Neural cell (in vitro differentiated cells): ENCODE results near the gene SHOX. TPM values are rescaled to one million over a fixed set of nuclear protein-coding genes. Genes with fewer than 3 reads are reported as not detected.

ENCODE experiments used
- H2AFZ ChIP-seq: fragments of 200-600, 300-800 bp; sonication (generic), shearing (Covaris generic); 2 replicates; pipeline ENCODE4 v1.6.0; 2014; ENCODE audit warnings: low read depth, mild to moderate bottlenecking, antibody characterized with exemption, low read length, moderate library complexity
- H3F3A ChIP-seq: fragments of 200-600 bp; shearing (Covaris generic); 2 replicates; pipeline ENCODE4 v1.6.1; 2016; ENCODE audit warnings: mild to moderate bottlenecking, moderate library complexity, mixed read lengths, antibody characterized with exemption, low read length; ENCODE audit not compliant: insufficient read depth, poor library complexity, severe bottlenecking
- H3K27ac ChIP-seq: fragments of 200-600, 300-800 bp; sonication (generic), shearing (Covaris generic); 2 replicates; pipeline ENCODE4 v1.5.1; 2014; ENCODE audit warnings: mild to moderate bottlenecking, low read length, moderate library complexity
- H3K27me3 ChIP-seq: fragments of 300-800, 200-600 bp; sonication (generic), shearing (Covaris generic); 2 replicates; pipeline ENCODE4 v1.6.0; 2014; ENCODE audit warnings: mild to moderate bottlenecking, low read depth, low read length, moderate library complexity; ENCODE audit not compliant: insufficient read depth
- H3K36me3 ChIP-seq: fragments of 300-800, 200-600 bp; sonication (generic), shearing (Covaris generic); 2 replicates; pipeline ENCODE4 v1.5.1; 2014; ENCODE audit warnings: mild to moderate bottlenecking, antibody characterized with exemption, low read length, moderate library complexity; ENCODE audit not compliant: insufficient read depth
- H3K4me2 ChIP-seq: fragments of 300-800, 200-600 bp; sonication (generic), shearing (Covaris generic); 2 replicates; pipeline ENCODE4 v1.6.0; 2014; ENCODE audit warnings: mild to moderate bottlenecking, low read length
- H3K4me3 ChIP-seq: fragments of 300-800, 200-600 bp; sonication (generic), shearing (Covaris generic); 2 replicates; pipeline ENCODE4 v1.5.1; 2014; ENCODE audit warnings: mild to moderate bottlenecking, low read length, moderate library complexity
- H3K79me2 ChIP-seq: fragments of 200-600 bp; shearing (Covaris generic); replicated peaks from 2 replicates; pipeline ENCODE4 v1.6.0; 2014; ENCODE audit warnings: mild to moderate bottlenecking, low read length, moderate library complexity; ENCODE audit not compliant: insufficient read depth
- H3K9ac ChIP-seq: fragments of 300-800, 200-600 bp; sonication (generic), shearing (Covaris generic); 2 replicates; pipeline ENCODE4 v1.6.1; 2016; ENCODE audit warnings: mild to moderate bottlenecking, low read length, mixed read lengths
- H3K9me2 ChIP-seq: fragments of 200-600 bp; shearing (Covaris generic); 2 replicates; pipeline ENCODE4 v1.6.1; 2016; ENCODE audit warnings: mild to moderate bottlenecking, low read length, mixed read lengths; ENCODE audit not compliant: insufficient read depth
- H3K9me3 ChIP-seq: fragments of 200-600, 300-800 bp; sonication (generic), shearing (Covaris generic); 2 replicates; pipeline ENCODE4 v1.6.1; 2016; ENCODE audit warnings: mild to moderate bottlenecking, mixed run types, low read length, moderate library complexity, mixed read lengths
- H4K20me1 ChIP-seq: fragments of 200-600 bp; shearing (Covaris generic); 2 replicates; pipeline ENCODE4 v1.6.1; 2016; ENCODE audit warnings: mild to moderate bottlenecking, mixed run types; ENCODE audit not compliant: insufficient read depth
- EP300 ChIP-seq: fragments of 450-650 bp; conservative IDR thresholded peaks from 2 replicates; pipeline ENCODE4 v1.6.1; 2014; ENCODE audit warnings: antibody characterized with exemption, mild to moderate bottlenecking, moderate library complexity; ENCODE audit not compliant: poor library complexity, severe bottlenecking
- EZH2 ChIP-seq: fragments of 200-600, 300-800 bp; shearing (Covaris generic), sonication (generic); IDR thresholded peaks from 2 replicates; pipeline ENCODE4 v1.6.1; 2014; ENCODE audit warnings: antibody characterized with exemption, low read length, borderline replicate concordance, mild to moderate bottlenecking; ENCODE audit not compliant: insufficient read depth, poor library complexity, severe bottlenecking
- MXI1 ChIP-seq: fragments of 450-650 bp; conservative IDR thresholded peaks from 2 replicates; pipeline ENCODE4 v1.6.1; 2014; ENCODE audit warnings: antibody characterized with exemption, mild to moderate bottlenecking; ENCODE audit not compliant: poor library complexity, severe bottlenecking
- POLR2AphosphoS5 ChIP-seq: IDR thresholded peaks from 2 replicates; pipeline ENCODE4 v1.6.1; 2012
- RAD21 ChIP-seq: fragments of 450-650 bp; conservative IDR thresholded peaks from 2 replicates; pipeline ENCODE4 v1.6.1; 2014; ENCODE audit warnings: antibody characterized with exemption, mild to moderate bottlenecking, moderate library complexity
- SMC3 ChIP-seq: fragments of 450-650 bp; conservative IDR thresholded peaks from 2 replicates; pipeline ENCODE4 v1.6.1; 2014; ENCODE audit warnings: antibody characterized with exemption, mild to moderate bottlenecking, moderate library complexity; ENCODE audit not compliant: poor library complexity
- TAF1 ChIP-seq: IDR thresholded peaks from 2 replicates; pipeline ENCODE4 v1.6.1; 2012; ENCODE audit warnings: low read depth
- polyA plus RNA-seq: library from polyadenylated mRNA; depleted of rRNA; stranded (reverse); fragments of >200 nt; gene quantifications from 2 replicates; pipeline ENCODE4 v1.2.3, GENCODE V29; 2014
- TF ChIP-seq, protein P1 (sequence below): IDR thresholded peaks from 2 replicates; pipeline ENCODE4 v1.6.1; 2012; ENCODE audit warnings: borderline replicate concordance
- TF ChIP-seq, protein P2 (sequence below): fragments of 450-650 bp; IDR thresholded peaks from 2 replicates; pipeline ENCODE4 v1.5.1; 2014; ENCODE audit warnings: antibody characterized with exemption, mild to moderate bottlenecking, moderate library complexity; ENCODE audit not compliant: poor library complexity, severe bottlenecking

SHOX gene
- polyA plus RNA-seq, 1 donor from 2014 or later, result not detected

DNA sequence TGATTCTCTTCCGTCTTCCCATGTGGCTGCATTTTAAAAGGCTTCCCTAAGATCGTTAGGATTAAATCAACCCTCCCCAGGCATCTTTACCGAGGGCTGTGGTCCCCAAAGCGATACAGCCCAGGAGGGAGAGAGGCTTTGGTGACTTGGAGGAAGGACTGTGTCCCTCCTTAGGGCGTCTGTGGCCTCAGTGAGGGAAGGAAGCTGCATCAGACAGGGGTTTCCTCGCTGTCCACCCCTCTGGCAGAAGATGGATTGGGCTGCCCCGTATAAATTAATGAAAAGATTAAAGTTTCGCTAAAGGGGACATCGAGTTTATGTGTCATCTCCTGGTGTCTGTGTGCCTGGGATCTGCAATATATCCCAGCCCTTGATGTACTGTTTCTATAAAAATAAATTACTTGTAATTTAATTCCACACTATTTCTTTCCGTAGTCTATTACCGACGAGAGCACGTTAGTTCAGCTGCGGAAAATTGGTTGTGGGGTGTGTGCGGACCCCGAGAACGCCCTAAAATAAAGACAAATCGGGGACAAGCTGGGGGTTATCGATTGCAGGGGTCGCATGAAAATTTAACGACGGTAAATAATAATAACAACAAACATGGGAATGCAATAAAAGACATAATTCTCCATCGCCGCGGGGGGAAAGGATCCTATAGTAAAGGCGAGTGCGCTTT lies 6.5 kb downstream of the SHOX start:
- Histone ChIP-seq H3K9me2 (no peaks in the 10 kb centered on the region), H3K36me3 (no peaks in the 10 kb centered on the region), H3F3A (no peaks in the 10 kb centered on the region), H3K9me3 (no peaks in the 10 kb centered on the region), H3K4me3 (no peak overlapping the region), H3K79me2 (no peaks in the 10 kb centered on the region), H4K20me1 (no peaks in the 10 kb centered on the region), H3K9ac (no peak overlapping the region), H3K4me2 (no peak overlapping the region), H3K27me3 (peaks cover 94% of the 10 kb centered on the region), H3K27ac (no peak overlapping the region), H2AFZ (no peak overlapping the region)
- TF ChIP-seq RAD21 (no peak), MXI1 (no peak), EZH2 (peak; percentile 55), SMC3 (no peak), TAF1 (no peak)
- TF ChIP-seq, protein P1, sequence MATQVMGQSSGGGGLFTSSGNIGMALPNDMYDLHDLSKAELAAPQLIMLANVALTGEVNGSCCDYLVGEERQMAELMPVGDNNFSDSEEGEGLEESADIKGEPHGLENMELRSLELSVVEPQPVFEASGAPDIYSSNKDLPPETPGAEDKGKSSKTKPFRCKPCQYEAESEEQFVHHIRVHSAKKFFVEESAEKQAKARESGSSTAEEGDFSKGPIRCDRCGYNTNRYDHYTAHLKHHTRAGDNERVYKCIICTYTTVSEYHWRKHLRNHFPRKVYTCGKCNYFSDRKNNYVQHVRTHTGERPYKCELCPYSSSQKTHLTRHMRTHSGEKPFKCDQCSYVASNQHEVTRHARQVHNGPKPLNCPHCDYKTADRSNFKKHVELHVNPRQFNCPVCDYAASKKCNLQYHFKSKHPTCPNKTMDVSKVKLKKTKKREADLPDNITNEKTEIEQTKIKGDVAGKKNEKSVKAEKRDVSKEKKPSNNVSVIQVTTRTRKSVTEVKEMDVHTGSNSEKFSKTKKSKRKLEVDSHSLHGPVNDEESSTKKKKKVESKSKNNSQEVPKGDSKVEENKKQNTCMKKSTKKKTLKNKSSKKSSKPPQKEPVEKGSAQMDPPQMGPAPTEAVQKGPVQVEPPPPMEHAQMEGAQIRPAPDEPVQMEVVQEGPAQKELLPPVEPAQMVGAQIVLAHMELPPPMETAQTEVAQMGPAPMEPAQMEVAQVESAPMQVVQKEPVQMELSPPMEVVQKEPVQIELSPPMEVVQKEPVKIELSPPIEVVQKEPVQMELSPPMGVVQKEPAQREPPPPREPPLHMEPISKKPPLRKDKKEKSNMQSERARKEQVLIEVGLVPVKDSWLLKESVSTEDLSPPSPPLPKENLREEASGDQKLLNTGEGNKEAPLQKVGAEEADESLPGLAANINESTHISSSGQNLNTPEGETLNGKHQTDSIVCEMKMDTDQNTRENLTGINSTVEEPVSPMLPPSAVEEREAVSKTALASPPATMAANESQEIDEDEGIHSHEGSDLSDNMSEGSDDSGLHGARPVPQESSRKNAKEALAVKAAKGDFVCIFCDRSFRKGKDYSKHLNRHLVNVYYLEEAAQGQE, result no peak

DNA sequence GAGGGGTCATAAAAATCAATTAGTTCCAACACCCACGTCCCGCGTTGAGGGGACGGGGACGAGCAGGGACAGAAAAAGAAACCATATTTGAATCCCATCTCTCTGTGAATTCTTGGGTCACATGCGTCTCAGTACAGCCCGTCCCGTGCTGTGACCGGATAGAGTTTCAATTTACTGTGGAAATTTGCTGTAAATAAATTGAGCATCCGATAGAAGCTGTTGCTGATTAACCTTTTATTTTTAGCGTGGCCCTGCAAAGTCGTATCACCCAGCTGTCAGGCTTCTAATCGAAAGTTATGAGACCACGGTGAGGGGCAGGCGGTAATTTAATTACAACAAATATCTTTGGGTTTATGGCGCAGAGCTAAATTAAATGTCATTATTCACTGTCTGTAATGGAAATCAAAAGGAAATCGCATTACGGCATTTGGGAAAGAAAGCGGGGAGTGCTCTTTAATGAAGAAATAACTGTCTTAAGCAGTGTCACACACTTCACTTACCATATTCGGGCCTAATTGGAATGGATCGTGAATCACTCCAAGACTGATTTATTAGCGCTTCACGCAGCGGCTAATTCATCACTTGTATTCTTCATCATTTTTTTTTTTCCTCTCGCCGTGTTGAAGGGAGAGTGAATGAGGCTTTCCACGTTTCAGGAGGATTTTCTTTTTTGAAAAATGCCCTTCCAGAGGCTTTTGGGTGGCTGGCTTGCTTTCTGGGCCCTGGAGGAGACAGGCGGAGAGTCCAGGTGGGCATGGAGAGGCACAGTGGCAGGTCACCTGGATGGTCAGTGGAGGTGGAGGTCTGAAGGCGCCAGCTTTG lies 7.3 kb downstream of the SHOX start:
- TF ChIP-seq EP300 (no peak), POLR2AphosphoS5 (peak; percentile 54), RAD21 (no peak)
- no peak overlapping the region for H3K4me3 ChIP-seq
- H3K27me3 ChIP-seq, result peaks cover 94% of the 10 kb centered on the region
- no peak overlapping the region for H3K9ac ChIP-seq
- no peak overlapping the region for H3K27ac ChIP-seq
- H3K36me3 ChIP-seq, result no peaks in the 10 kb centered on the region
- H3K9me2 ChIP-seq, result no peaks in the 10 kb centered on the region
- no peaks in the 10 kb centered on the region for H4K20me1 ChIP-seq
- H3K79me2 ChIP-seq, result no peaks in the 10 kb centered on the region
- no peaks in the 10 kb centered on the region for H3F3A ChIP-seq
- H3K9me3 ChIP-seq, result no peaks in the 10 kb centered on the region
- H2AFZ ChIP-seq, result no peak overlapping the region
- no peak overlapping the region for H3K4me2 ChIP-seq

DNA sequence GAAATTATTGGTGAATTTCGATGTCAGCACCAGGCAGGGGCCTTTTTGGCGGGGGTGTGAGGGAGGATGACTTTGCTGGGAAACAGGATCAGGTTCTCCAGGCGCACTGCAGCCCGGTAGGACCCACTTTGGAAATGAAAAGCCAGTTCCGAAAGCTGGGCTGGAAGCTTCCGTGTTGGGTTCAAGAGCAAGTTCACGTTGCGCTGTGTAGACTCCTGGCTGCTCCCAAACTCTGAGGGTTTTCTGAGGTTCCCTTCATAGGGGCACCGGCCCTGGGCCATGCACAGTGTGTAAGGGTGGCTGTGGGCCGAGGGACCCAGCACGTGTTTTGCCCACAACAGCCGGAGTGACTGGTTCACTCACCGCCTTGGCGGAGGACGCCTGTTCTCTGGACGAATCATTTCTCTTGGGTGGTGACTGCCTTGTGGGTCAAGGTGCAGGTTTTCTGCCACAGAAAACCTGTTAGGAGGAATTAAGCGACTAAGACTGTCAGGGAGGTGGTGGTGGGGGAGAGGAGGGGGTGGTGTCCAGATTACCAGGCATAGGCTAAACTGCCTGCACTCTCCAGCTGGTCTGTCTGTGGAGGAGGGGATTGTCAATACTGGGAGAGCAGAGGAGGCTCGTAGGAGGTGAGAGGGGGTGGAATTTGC lies 8.0 kb downstream of the SHOX start:
- Histone ChIP-seq H3K4me3 (no peak overlapping the region), H4K20me1 (no peaks in the 10 kb centered on the region), H3K27me3 (peaks cover 94% of the 10 kb centered on the region)

More for the DNA sequence above, 8.0 kb downstream of the SHOX start:
- H3K27ac ChIP-seq, result no peak overlapping the region
- H3F3A ChIP-seq, result no peaks in the 10 kb centered on the region
- H3K9me2 ChIP-seq, result no peaks in the 10 kb centered on the region
- TF ChIP-seq MXI1 (no peak), EZH2 (no peak), TAF1 (no peak), POLR2AphosphoS5 (no peak), EP300 (no peak), RAD21 (no peak), SMC3 (no peak)
- TF ChIP-seq, protein P1, result no peak
- TF ChIP-seq, protein P2, sequence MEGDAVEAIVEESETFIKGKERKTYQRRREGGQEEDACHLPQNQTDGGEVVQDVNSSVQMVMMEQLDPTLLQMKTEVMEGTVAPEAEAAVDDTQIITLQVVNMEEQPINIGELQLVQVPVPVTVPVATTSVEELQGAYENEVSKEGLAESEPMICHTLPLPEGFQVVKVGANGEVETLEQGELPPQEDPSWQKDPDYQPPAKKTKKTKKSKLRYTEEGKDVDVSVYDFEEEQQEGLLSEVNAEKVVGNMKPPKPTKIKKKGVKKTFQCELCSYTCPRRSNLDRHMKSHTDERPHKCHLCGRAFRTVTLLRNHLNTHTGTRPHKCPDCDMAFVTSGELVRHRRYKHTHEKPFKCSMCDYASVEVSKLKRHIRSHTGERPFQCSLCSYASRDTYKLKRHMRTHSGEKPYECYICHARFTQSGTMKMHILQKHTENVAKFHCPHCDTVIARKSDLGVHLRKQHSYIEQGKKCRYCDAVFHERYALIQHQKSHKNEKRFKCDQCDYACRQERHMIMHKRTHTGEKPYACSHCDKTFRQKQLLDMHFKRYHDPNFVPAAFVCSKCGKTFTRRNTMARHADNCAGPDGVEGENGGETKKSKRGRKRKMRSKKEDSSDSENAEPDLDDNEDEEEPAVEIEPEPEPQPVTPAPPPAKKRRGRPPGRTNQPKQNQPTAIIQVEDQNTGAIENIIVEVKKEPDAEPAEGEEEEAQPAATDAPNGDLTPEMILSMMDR, result no peak
- H3K9me3 ChIP-seq, result no peaks in the 10 kb centered on the region
- no peak overlapping the region for H3K9ac ChIP-seq
- no peak overlapping the region for H3K4me2 ChIP-seq
- H3K36me3 ChIP-seq, result no peaks in the 10 kb centered on the region
- H2AFZ ChIP-seq, result no peak overlapping the region
- H3K79me2 ChIP-seq, result no peaks in the 10 kb centered on the region
